ENCODE measurements around the gene MAGI2. TPM values are rescaled to one million over a fixed set of nuclear protein-coding genes. Genes with fewer than 3 reads are reported as not detected.

MAGI2 gene
- total and polyA plus RNA-seq, 2 donors (not counting 3 experiments of a cell fraction or from before 2014, with no cell fraction given): 0.28 to 6.0 TPM

DNA sequence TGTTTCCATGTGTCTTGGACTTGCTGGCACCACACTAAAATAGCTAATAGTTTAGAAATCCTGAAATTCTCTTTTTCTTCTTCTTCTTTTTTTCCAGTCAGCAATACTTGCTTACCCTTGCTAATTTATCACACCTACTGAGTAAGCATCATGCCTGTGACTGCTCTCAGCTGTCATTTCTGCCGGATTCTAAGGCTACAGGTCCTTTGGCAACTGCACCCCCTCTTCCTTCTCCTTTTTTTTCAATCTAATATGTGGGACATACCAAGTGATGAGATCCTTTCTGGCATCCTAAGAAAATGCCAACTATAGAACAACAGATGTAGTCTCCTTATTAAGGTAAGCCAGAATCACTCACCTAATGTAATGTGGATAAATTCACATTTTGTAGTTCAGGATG, 444.7 kb downstream of the MAGI2 start:
- TF ChIP-seq, protein P1, sequence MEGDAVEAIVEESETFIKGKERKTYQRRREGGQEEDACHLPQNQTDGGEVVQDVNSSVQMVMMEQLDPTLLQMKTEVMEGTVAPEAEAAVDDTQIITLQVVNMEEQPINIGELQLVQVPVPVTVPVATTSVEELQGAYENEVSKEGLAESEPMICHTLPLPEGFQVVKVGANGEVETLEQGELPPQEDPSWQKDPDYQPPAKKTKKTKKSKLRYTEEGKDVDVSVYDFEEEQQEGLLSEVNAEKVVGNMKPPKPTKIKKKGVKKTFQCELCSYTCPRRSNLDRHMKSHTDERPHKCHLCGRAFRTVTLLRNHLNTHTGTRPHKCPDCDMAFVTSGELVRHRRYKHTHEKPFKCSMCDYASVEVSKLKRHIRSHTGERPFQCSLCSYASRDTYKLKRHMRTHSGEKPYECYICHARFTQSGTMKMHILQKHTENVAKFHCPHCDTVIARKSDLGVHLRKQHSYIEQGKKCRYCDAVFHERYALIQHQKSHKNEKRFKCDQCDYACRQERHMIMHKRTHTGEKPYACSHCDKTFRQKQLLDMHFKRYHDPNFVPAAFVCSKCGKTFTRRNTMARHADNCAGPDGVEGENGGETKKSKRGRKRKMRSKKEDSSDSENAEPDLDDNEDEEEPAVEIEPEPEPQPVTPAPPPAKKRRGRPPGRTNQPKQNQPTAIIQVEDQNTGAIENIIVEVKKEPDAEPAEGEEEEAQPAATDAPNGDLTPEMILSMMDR (IDR thresholded peaks at IDR 0.05; ENCODE audit: extremely low read depth in 1 of 2, insufficient read depth in 1 of 2, low read depth in 1 of 2, low read length in 2 of 2): no peak
- TF ChIP-seq, protein P2, sequence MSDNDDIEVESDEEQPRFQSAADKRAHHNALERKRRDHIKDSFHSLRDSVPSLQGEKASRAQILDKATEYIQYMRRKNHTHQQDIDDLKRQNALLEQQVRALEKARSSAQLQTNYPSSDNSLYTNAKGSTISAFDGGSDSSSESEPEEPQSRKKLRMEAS (IDR thresholded peaks at IDR 0.05; ENCODE audit: insufficient read depth, insufficient read length): no peak
- no peak for TF ChIP-seq MYC (IDR thresholded peaks at IDR 0.05; ENCODE audit: low read depth, low read length)
- TF ChIP-seq EZH2 (IDR thresholded peaks at IDR 0.05; ENCODE audit: borderline replicate concordance, low read depth, low read length, severe bottlenecking): no peak
- no TSS peak for BruUV-seq (replicated peaks)
- Histone ChIP-seq H3K27ac (ENCODE audit: insufficient read depth, low read depth, low read length) (no peak overlapping the region), H2AFZ (ENCODE audit: low read depth, low read length) (no peak overlapping the region), H3K4me1 (ENCODE audit: control insufficient read depth, extremely low read depth, insufficient read depth, low read length) (no peaks in the 10 kb centered on the region), H3K9me3 (replicated peaks; ENCODE audit: control insufficient read depth, insufficient read depth, low read length) (no peaks in the 10 kb centered on the region), H3K27me3 (ENCODE audit: control insufficient read depth in 2 of 2, insufficient read depth in 2 of 2, low read length in 2 of 2) (no peaks in the 10 kb centered on the region), H3K9me1 (replicated peaks; ENCODE audit: control insufficient read depth, extremely low read depth, insufficient read depth, low read length) (no peaks in the 10 kb centered on the region), H3K79me2 (ENCODE audit: control insufficient read depth, insufficient read depth, low read length) (no peaks in the 10 kb centered on the region), H3K36me3 (ENCODE audit: control insufficient read depth in 2 of 2, extremely low read depth in 1 of 2, insufficient read depth in 2 of 2, low read length in 2 of 2) (no peaks in the 10 kb centered on the region), H3K4me3 (replicated peaks in 1 of 3; ENCODE audit: insufficient read depth in 1 of 3, low read depth in 1 of 3, low read length in 3 of 3) (no peak overlapping the region), H3K9ac (replicated peaks; ENCODE audit: extremely low read depth, insufficient read depth, low read length) (no peak overlapping the region), H4K20me1 (replicated peaks; ENCODE audit: control insufficient read depth, extremely low read depth, insufficient read depth, low read length) (no peaks in the 10 kb centered on the region), H3K4me2 (ENCODE audit: insufficient read depth, low read length) (no peak overlapping the region)
- FAIRE-seq (no peak), DNase-seq (ENCODE audit: low read depth, low spot score) (no peak)
- ChIA-PET POLR2A (no interaction called here), CTCF (interaction anchor here (0.9 kb wide), 1 partner anchor 168 kb away, joined by 3 read pairs; no protein-coding TSS in a partner anchor)
- intact Hi-C loops (cut with micrococcal nuclease): no loop called here
- dilution Hi-C loops (cut with MboI; ENCODE audit: extremely low pct_ligation_motif_present, low sequenced_read_pairs): no loop called here

GRCh38 chr7:78996013-78996412, 457.5 kb downstream of the MAGI2 start:
- ChIA-PET CTCF (no interaction called here), POLR2A (no interaction called here)
- FAIRE-seq (no peak), DNase-seq (ENCODE audit: low read depth, low spot score) (no peak)
- Histone ChIP-seq H3K27me3 (ENCODE audit: control insufficient read depth in 2 of 2, insufficient read depth in 2 of 2, low read length in 2 of 2) (no peaks in the 10 kb centered on the region), H3K4me2 (ENCODE audit: insufficient read depth, low read length) (no peak overlapping the region), H3K36me3 (ENCODE audit: control insufficient read depth in 2 of 2, extremely low read depth in 1 of 2, insufficient read depth in 2 of 2, low read length in 2 of 2) (no peaks in the 10 kb centered on the region), H3K9me1 (replicated peaks; ENCODE audit: control insufficient read depth, extremely low read depth, insufficient read depth, low read length) (no peaks in the 10 kb centered on the region), H3K9ac (replicated peaks; ENCODE audit: extremely low read depth, insufficient read depth, low read length) (no peak overlapping the region), H3K9me3 (replicated peaks; ENCODE audit: control insufficient read depth, insufficient read depth, low read length) (no peaks in the 10 kb centered on the region), H3K4me1 (ENCODE audit: control insufficient read depth, extremely low read depth, insufficient read depth, low read length) (no peaks in the 10 kb centered on the region), H4K20me1 (replicated peaks; ENCODE audit: control insufficient read depth, extremely low read depth, insufficient read depth, low read length) (no peaks in the 10 kb centered on the region), H3K4me3 (replicated peaks in 1 of 3; ENCODE audit: insufficient read depth in 1 of 3, low read depth in 1 of 3, low read length in 3 of 3) (no peak overlapping the region), H3K27ac (ENCODE audit: insufficient read depth, low read depth, low read length) (no peak overlapping the region), H3K79me2 (ENCODE audit: control insufficient read depth, insufficient read depth, low read length) (no peaks in the 10 kb centered on the region), H2AFZ (ENCODE audit: low read depth, low read length) (no peak overlapping the region)
- TF ChIP-seq, protein P1 (IDR thresholded peaks at IDR 0.05; ENCODE audit: extremely low read depth in 1 of 2, insufficient read depth in 1 of 2, low read depth in 1 of 2, low read length in 2 of 2): no peak
- no peak for TF ChIP-seq MYC (IDR thresholded peaks at IDR 0.05; ENCODE audit: low read depth, low read length)
- TF ChIP-seq GATA2 (IDR thresholded peaks at IDR 0.05; ENCODE audit: insufficient read depth, insufficient read length, low read depth, low read length): no peak
- TF ChIP-seq POLR2A (IDR thresholded peaks at IDR 0.05; ENCODE audit: low read depth, low read length): no peak
- TF ChIP-seq FOS (IDR thresholded peaks at IDR 0.05; ENCODE audit: borderline replicate concordance, insufficient read depth, low read length): no peak
- dilution Hi-C loops (cut with MboI; ENCODE audit: extremely low pct_ligation_motif_present, low sequenced_read_pairs) (no loop called here), intact Hi-C loops (cut with micrococcal nuclease) (no loop called here)
- BruUV-seq (replicated peaks): no TSS peak
